Activated T-helper 1 cell treated with anti-CD3 and anti-CD28 coated beads, Interleukin-12 subunit alpha, Interleukin-12 subunit beta, Interleukin-2, Interleukin-4 antibody, amounts not matched to agents 30 ng/mL and 10 ng/mL and 1 ng/mL, durations not matched to agents 14 hours and 24 hours and 36 hours (primary cell): ENCODE results near the gene NFE2. TPM values are rescaled to one million over a fixed set of nuclear protein-coding genes. Genes with fewer than 3 reads are reported as not detected.
A peak's percentile ranks its signal among the peaks of the same experiment; 100 is the strongest.
"Not testable (repeated sequence)": the region's sequence is repeated elsewhere in the genome, so short reads cannot be mapped to it uniquely, and the experiment has no call there.

Experiments used
- DNase-seq: peaks from one replicate; pipeline ENCODE4 v3.0.0; 2021; ENCODE audit warnings: low spot score
- H3K27ac Mint-ChIP-seq: one replicate; pipeline ENCODE4 v1.8.0; 2021; ENCODE audit warnings: mild to moderate bottlenecking, mixed read lengths
- H3K27me3 Mint-ChIP-seq: one replicate; pipeline ENCODE4 v1.8.0; 2022; ENCODE audit warnings: mild to moderate bottlenecking, moderate library complexity, mixed read lengths; ENCODE audit not compliant: insufficient read depth
- H3K36me3 Mint-ChIP-seq: one replicate; pipeline ENCODE4 v1.8.0; 2021; ENCODE audit warnings: low read depth, mixed read lengths
- H3K4me1 Mint-ChIP-seq: one replicate; pipeline ENCODE4 v1.8.0; 2021; ENCODE audit warnings: low read depth, mixed read lengths
- H3K4me3 Mint-ChIP-seq: one replicate; pipeline ENCODE4 v1.8.0; 2021; ENCODE audit warnings: mild to moderate bottlenecking, moderate library complexity, mixed read lengths
- H3K9me3 Mint-ChIP-seq: one replicate; pipeline ENCODE4 v1.8.0; 2021; ENCODE audit warnings: mixed read lengths
- intact Hi-C: fragments of 100-400 bp; cut with micrococcal nuclease; formaldehyde crosslinking; loops from one replicate; pipeline ENCODE4 v1.15.1; 2024
- total RNA-seq: library from RNA; stranded (reverse); gene quantifications from 2 replicates; pipeline ENCODE4 v1.2.3, GENCODE V29; 2022

Gene NFE2
- total RNA-seq, 1 donor from 2014 or later: not detected

GRCh38 chr12:54328595-54329337, 28.0 kb upstream of the NFE2 start:
- intact Hi-C loops: no loop called here
- H3K4me3 Mint-ChIP-seq: peak overlapping the region; percentile 45
- H3K9me3 Mint-ChIP-seq: no peaks in the 10 kb centered on the region
- H3K4me1 Mint-ChIP-seq: peaks cover 60% of the 10 kb centered on the region
- peak overlapping the region; percentile 61 for H3K27ac Mint-ChIP-seq
- no peak for DNase-seq
- peaks cover 8% of the 10 kb centered on the region for H3K36me3 Mint-ChIP-seq
- H3K27me3 Mint-ChIP-seq: no peaks in the 10 kb centered on the region

DNA sequence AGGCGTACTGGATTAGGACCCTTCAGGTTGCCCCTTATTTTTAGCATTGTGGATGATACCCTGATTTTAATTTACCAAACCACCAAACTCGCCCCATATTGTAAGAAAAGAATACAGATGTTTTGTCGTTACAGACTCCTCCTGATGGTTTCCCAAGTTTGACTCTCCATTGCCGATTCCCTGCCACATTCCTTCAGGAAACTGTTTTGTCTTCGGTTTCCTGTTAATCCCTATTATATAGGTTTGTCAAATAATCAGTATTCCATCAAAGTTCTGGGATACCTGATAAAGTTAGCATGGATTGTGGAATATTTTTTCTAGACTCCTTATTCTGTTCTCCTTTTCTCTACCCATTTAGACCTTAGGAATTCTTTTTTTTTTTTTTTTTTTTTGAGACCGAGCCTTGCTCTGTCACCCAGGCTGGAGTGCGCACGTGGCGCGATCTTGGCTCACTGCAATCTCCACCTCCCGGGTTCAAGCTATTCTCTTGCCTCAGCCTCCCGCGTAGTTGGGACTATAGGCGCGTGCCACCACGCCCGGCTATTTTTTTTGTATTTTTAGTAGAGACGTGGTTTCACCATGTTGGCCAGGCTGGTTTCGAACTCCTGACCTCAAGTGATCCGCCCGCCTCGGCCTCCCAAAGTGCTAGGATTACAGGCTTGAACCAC, 24.8 kb upstream of the NFE2 start:
- not testable (repeated sequence) for H3K9me3 Mint-ChIP-seq, DNase-seq, H3K36me3 Mint-ChIP-seq, H3K27me3 Mint-ChIP-seq
- Mint-ChIP-seq H3K4me1 (peaks cover 40% of the 10 kb centered on the region), H3K27ac (peak overlapping the region; percentile 86), H3K4me3 (peak overlapping the region; percentile 99)
- intact Hi-C loops: loop anchor here (1.0 to 2.0 kb wide), 5 partner anchors 8 to 109 kb away; partner anchors contain the start of genes CBX5 and HNRNPA1

GRCh38 chr12:54324617-54325441, 24.0 kb upstream of the NFE2 start, which contains the start of gene COPZ1:
Gene COPZ1 (plus strand): TSS chr12:54325131. CDS start chr12:54325164, 33 bp downstream.
- H3K27me3 Mint-ChIP-seq: peaks cover 5% of the 10 kb centered on the region
- H3K4me3 Mint-ChIP-seq: peak within 1 kb of the TSS; percentile 99
- no peaks in the 10 kb centered on the region for H3K9me3 Mint-ChIP-seq
- H3K27ac Mint-ChIP-seq: peak within 1 kb of the TSS; percentile 86
- intact Hi-C loops: loop anchor here (1.0 to 2.0 kb wide), 8 partner anchors 8 to 172 kb away; partner anchors contain the start of genes CBX5, HNRNPA1 and NCKAP1L
- DNase-seq: peak; percentile 91
- H3K36me3 Mint-ChIP-seq: peaks cover 5% of the 10 kb centered on the region
- peaks cover 33% of the 10 kb centered on the region for H3K4me1 Mint-ChIP-seq

GRCh38 chr12:54321363-54321762, 20.5 kb upstream of the NFE2 start:
- intact Hi-C loops: no loop called here
- Mint-ChIP-seq H3K4me1 (peaks cover 7% of the 10 kb centered on the region), H3K27ac (no peak overlapping the region), H3K9me3 (no peaks in the 10 kb centered on the region), H3K36me3 (peaks cover 3% of the 10 kb centered on the region), H3K27me3 (peaks cover 7% of the 10 kb centered on the region), H3K4me3 (no peak overlapping the region)
- DNase-seq: no peak

GRCh38 chr12:54312309-54312708, 11.5 kb upstream of the NFE2 start:
- DNase-seq, H3K27ac Mint-ChIP-seq, H3K36me3 Mint-ChIP-seq, H3K9me3 Mint-ChIP-seq, intact Hi-C loops, H3K4me1 Mint-ChIP-seq, H3K4me3 Mint-ChIP-seq, H3K27me3 Mint-ChIP-seq: not testable (repeated sequence)

DNA sequence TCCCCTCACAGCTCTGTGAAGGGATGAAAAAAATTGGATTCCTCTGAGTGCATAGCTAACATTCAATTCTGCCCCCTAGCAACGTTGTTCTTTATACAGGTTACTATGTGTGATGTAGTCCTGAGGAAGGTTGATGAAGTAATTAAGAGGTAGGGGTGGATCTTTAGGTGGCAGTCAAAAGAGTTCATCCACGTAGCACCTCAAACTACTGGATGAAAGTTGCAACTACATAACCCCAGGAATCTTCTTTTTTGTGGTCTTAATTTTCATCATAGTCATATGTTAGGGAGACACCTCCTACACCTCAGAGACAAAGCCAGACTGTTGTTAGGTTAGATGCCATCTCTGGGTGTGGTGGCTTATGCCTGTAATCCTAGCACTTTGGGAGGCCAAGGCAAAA, 10.2 kb upstream of the NFE2 start:
- H3K36me3 Mint-ChIP-seq: no peaks in the 10 kb centered on the region
- no peak overlapping the region for H3K4me3 Mint-ChIP-seq
- peaks cover 10% of the 10 kb centered on the region for H3K4me1 Mint-ChIP-seq
- no peaks in the 10 kb centered on the region for H3K9me3 Mint-ChIP-seq
- DNase-seq: no peak
- intact Hi-C loops: no loop called here
- H3K27ac Mint-ChIP-seq: no peak overlapping the region
- peaks cover 11% of the 10 kb centered on the region for H3K27me3 Mint-ChIP-seq

DNA sequence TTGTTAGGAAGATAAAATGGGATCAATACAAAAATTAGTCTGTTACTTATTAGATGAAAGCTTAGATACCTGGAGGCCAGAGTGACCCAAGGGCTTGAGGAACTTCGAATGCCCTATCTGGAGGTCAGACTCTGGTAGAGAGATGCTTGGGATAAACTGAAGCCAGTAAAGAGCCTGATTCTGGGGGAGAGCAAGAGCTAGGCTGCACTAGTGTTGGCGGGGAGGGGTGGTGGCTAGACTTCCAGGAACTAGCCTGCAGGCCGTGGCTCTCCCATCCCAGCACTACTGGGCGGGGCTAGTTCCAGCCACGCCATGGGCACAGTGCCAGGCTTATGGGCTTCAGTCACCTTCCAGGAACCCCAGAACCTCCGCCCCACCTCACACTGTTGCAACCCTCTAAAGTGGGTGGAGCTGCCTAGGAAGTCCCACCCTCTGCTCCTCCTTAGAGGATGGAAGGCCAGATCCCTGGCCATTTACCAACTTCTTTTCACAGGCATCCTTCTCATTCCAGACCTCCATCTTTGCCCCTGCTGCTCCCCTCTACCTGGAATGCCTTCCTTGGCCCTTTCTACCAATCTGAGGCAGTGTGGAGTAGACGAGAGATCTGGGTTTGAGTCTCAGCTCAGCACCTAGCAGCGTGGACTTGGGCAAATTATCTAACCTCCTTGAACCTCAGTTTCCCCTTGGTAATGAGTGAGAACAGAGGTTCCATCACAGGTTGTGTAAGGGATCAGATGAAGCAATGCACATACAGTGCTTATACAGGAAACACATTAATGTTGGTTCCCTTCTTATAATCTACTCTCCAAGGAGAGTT, 6.3 kb upstream of the NFE2 start:
- Mint-ChIP-seq H3K9me3 (no peaks in the 10 kb centered on the region), H3K27ac (no peak overlapping the region), H3K4me3 (no peak overlapping the region), H3K36me3 (no peaks in the 10 kb centered on the region), H3K27me3 (peaks cover 34% of the 10 kb centered on the region), H3K4me1 (peaks cover 19% of the 10 kb centered on the region)
- intact Hi-C loops: no loop called here
- DNase-seq: no peak

GRCh38 chr12:54304187-54304810, 3.5 kb upstream of the NFE2 start:
- H3K36me3 Mint-ChIP-seq: no peaks in the 10 kb centered on the region
- no peaks in the 10 kb centered on the region for H3K9me3 Mint-ChIP-seq
- no peak overlapping the region for H3K27ac Mint-ChIP-seq
- H3K4me3 Mint-ChIP-seq: no peak overlapping the region
- DNase-seq: no peak
- H3K4me1 Mint-ChIP-seq: peaks cover 27% of the 10 kb centered on the region
- intact Hi-C loops: no loop called here
- H3K27me3 Mint-ChIP-seq: peaks cover 57% of the 10 kb centered on the region

DNA sequence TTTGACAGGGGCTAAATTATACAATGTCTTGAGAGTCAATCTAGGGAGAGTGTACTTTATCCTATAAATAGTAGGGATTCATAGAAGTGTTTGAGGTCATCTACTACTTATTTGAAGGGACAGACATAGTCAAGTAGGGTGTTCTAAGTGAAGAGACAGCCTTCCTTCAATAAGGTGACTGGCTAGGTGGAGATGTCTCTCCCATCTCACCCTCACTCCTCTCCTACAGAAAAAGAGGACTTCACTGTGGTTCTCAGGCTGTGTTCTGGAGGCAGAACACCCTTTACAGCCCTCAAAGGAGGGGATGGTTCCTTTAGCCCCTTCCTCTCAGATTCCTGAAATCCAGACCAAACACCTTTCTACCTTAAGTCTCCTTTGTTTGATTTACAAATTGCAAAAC, 2.8 kb upstream of the NFE2 start:
- H3K36me3 Mint-ChIP-seq: no peaks in the 10 kb centered on the region
- H3K4me3 Mint-ChIP-seq: no peak overlapping the region
- DNase-seq: no peak
- peaks cover 64% of the 10 kb centered on the region for H3K27me3 Mint-ChIP-seq
- no peak overlapping the region for H3K27ac Mint-ChIP-seq
- H3K9me3 Mint-ChIP-seq: no peaks in the 10 kb centered on the region
- intact Hi-C loops: no loop called here
- peaks cover 27% of the 10 kb centered on the region for H3K4me1 Mint-ChIP-seq

DNA sequence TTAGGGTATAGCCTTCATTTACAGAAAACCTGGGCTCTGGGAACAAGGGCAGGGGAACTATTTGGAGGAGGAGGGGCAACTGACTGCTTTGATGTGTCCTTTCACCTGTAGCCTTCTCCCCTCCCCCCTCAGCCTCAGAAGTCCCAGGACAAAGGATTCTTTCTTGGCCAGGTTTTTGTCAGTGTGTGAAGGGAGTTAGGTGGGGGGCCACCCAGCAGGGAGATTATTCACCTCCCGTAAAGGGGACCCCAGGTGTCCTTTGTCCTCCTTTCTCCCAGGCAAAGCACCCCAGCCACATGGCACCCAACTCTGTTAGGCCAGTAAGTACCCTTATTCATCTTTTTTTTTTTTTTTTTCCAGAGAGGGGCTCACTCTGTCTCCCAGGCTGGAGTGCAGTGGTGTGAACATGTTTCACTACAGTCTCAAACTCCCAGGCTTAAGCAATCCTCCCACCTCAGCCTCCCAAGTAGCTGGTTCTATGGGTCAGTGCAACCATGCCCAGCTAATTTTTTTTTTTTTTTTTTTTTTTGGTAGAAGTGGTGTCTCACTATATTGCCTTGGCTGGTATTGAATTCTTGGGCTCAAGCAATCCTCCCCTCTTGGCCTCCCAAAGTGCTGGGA, 723 bp upstream of the NFE2 start:
- H3K9me3 Mint-ChIP-seq: no peaks in the 10 kb centered on the region
- no peaks in the 10 kb centered on the region for H3K36me3 Mint-ChIP-seq
- peaks cover 21% of the 10 kb centered on the region for H3K4me1 Mint-ChIP-seq
- H3K27ac Mint-ChIP-seq: no peak overlapping the region
- no peak for DNase-seq
- H3K4me3 Mint-ChIP-seq: no peak overlapping the region
- H3K27me3 Mint-ChIP-seq: peaks cover 63% of the 10 kb centered on the region
- intact Hi-C loops: no loop called here

- DNase-seq: no peak
- Mint-ChIP-seq H3K27me3 (peaks cover 66% of the 10 kb centered on the region), H3K4me3 (no peak overlapping the region), H3K4me1 (peaks cover 21% of the 10 kb centered on the region), H3K36me3 (no peaks in the 10 kb centered on the region), H3K9me3 (no peaks in the 10 kb centered on the region), H3K27ac (no peak overlapping the region)
- intact Hi-C loops: no loop called here
These were observed 537 bp downstream of the NFE2 start for GRCh38 chr12:54300225-54300731.
